Activated T-cell treated with anti-CD3 and anti-CD28 coated beads for 48 hours (primary cell): Measurements from ENCODE around the gene OASL.

Source experiments
- DNase-seq: peaks from one replicate; pipeline ENCODE4 v3.0.0-alpha.2; 2020; ENCODE audit warnings: low read depth

Gene OASL

GRCh38 chr12:120991965-120992364 is 47.1 kb downstream of the OASL start:
- DNase-seq, result no peak

GRCh38 chr12:120990487-120991055 is 48.5 kb downstream of the OASL start:
- no peak for DNase-seq

GRCh38 chr12:120989687-120990086 is 49.4 kb downstream of the OASL start:
- DNase-seq, result no peak

- DNase-seq, result no peak
Observed at GRCh38 chr12:120988658-120989057, 50.4 kb downstream of the OASL start.

GRCh38 chr12:120988234-120988633 is 50.8 kb downstream of the OASL start:
- no peak for DNase-seq

- no peak for DNase-seq
Observed at GRCh38 chr12:120984351-120984898, 54.6 kb downstream of the OASL start.

- DNase-seq, result no peak
Observed at GRCh38 chr12:120983759-120984158, 55.3 kb downstream of the OASL start.

- no peak for DNase-seq
Observed at GRCh38 chr12:120982659-120983058, 56.4 kb downstream of the OASL start.

GRCh38 chr12:120981407-120981941 is 57.6 kb downstream of the OASL start:
- no peak for DNase-seq

GRCh38 chr12:120980800-120981368 is 58.2 kb downstream of the OASL start:
- DNase-seq, result no peak

- no peak for DNase-seq
Observed at GRCh38 chr12:120979862-120980696, 59.0 kb downstream of the OASL start.

GRCh38 chr12:120979220-120979861 is 59.7 kb downstream of the OASL start:
- DNase-seq, result no peak

GRCh38 chr12:120978296-120979219 is 60.5 kb downstream of the OASL start, which contains the start of gene HNF1A:
TSS of gene HNF1A (plus strand) at chr12:120978543. CDS start at chr12:120978769, 226 bp downstream.
- DNase-seq, result no peak

GRCh38 chr12:120977531-120978295 is 61.3 kb downstream of the OASL start:
- DNase-seq, result no peak

GRCh38 chr12:120972870-120973543 is 66.0 kb downstream of the OASL start:
- no peak for DNase-seq

- DNase-seq, result no peak
Observed at GRCh38 chr12:120971299-120972180, 67.5 kb downstream of the OASL start.

- no peak for DNase-seq
Observed at GRCh38 chr12:120970310-120970709, 68.7 kb downstream of the OASL start.
